Endometrial microvascular endothelial cells (primary cell): Measurements from ENCODE around the gene CYP20A1. TPM values are rescaled to one million over a fixed set of nuclear protein-coding genes. Genes with fewer than 3 reads are reported as not detected.
"Not testable (repeated sequence)": the region's sequence is repeated elsewhere in the genome, so short reads cannot be mapped to it uniquely, and the experiment has no call there.

Experiments used
- in situ Hi-C: cut with HindIII; loops from 2 replicates; pipeline ENCODE4 v1.10.0; 2017; ENCODE audit warnings: low sequenced_read_pairs, low pct_unique_long_range_greater_than_20kb; ENCODE audit errors: inconsistent ontology term
- total RNA-seq: library from RNA; depleted of rRNA; stranded (reverse); fragments of >200 nt; gene quantifications from one replicate; pipeline ENCODE4 v1.2.3, GENCODE V29; 2015; ENCODE audit errors: inconsistent ontology term

CYP20A1 gene
- total RNA-seq, 1 donor from 2014 or later = 22.6 TPM

GRCh38 chr2:203261326-203262159 is 22.7 kb downstream of the CYP20A1 start:
- in situ Hi-C loops = no loop called here

DNA sequence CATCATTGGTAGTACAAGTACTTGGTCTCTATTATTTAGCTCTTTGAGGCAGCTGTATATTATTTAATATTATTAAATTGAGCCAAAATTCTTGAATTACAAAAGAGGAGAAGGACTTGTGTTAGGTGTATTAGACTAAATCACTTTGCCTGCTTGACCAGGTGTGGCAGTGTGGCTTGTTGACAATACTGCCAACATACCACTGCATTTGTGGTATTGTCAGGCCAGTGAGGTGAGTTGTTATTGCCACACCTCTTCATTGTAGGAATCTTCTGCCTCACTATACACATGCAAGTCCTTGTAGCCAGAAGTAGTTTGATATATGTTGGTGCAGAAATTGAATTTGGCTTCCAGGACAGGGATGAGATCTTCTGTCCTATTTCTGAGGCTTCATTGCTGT is 40.5 kb downstream of the CYP20A1 start:
- in situ Hi-C loops = no loop called here

GRCh38 chr2:203280428-203281064 is 41.7 kb downstream of the CYP20A1 start:
- in situ Hi-C loops = no loop called here

GRCh38 chr2:203282101-203282500 is 43.3 kb downstream of the CYP20A1 start:
- in situ Hi-C loops = no loop called here

DNA sequence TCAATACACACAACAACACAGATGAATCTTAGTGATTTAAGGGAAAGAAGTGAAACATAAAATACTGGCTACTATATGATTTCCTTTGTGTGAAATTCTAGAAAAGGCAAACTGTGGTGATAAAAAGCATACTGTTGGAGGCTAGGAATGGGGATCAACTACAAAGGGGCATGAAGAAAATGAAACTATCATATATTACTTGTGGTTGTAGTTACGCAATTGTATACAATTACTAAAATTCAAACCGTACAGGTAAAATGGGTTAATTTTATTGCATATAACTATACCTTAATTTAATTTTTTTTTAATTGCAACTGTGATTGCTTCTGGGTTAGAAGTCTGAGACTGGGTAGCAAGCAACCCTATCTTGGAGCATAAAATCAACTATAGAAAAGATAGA is 47.7 kb downstream of the CYP20A1 start:
- in situ Hi-C loops = no loop called here

- in situ Hi-C loops = no loop called here
These were observed 62.8 kb downstream of the CYP20A1 start for GRCh38 chr2:203301667-203302066.

- in situ Hi-C loops = not testable (repeated sequence)
These were observed 63.8 kb downstream of the CYP20A1 start for GRCh38 chr2:203302586-203302985.

GRCh38 chr2:203310688-203311436 is 72.0 kb downstream of the CYP20A1 start:
- in situ Hi-C loops = no loop called here

DNA sequence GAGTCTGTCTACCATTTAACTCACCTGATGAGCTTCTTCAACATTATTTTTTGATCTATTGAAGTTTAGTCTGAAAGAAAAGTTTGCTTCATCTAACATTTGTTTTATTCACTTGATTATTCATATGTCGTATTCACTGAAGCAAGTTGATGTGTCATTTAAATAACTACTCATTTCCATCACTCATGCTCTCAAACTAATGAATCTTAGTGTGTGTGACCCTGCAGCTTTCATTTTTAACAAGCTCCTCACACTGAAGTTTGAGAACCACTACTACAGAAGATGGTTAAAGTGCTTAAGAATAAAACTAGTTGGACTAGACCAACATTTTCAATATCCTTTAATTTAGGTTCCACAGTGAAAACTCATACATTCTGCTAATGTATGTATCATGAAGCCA is 87.5 kb downstream of the CYP20A1 start:
- in situ Hi-C loops = no loop called here

DNA sequence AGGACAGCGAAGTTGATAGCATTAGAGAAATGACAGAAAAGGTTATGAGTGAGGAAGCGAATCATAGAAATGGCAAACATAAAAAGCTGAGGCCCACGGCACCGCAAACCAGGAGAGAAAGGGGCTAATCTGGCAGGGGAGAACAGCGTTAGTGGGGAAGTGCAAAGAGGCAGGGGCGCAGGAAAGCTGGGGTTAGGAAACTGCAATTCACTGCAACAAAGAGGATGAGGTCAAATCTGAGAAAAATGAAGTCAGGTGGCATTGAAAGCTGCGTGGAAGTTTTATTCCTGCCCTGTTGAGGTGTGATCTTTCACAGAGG is 88.7 kb downstream of the CYP20A1 start:
- in situ Hi-C loops = no loop called here

DNA sequence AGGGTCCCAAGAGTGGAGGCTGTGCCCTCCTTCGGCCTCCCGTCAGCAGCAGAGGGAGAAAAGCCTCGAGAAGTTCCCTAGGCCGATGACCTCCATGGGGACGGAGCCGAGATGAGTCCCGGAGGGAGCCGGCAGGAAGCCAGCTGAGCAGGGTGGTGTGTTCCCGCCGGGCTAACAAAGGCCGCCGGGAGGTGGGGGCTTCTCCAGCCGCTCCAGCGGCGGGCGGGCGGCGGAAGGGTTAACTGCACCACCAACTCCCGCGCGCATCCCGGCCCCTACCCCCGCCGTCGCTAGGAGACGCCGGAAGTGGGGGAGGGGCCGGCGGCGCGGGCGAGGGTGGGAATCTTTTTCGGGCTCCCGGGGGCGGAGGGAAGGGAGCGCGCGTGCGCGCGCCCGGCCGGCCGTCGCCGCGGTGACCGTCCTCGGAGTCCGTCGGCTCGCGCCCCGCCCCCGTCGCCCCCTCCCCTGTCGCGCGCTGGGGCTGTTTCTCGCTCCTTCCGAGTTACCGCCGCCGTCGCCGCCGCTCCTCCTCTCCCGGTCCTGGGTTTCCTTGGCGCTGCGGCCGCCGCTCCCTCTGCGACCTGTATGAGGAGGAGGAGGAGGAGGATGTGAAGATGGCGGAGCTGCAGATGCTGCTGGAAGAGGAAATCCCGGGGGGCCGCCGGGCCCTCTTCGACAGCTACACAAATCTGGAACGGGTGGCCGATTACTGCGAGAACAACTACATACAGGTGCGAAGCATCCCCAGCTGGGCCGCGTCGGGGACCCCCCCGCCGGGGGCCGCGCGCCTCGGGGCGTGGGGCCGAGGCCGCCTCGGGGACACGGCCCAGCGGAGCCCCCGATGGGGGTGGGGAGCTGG is 89.3 kb downstream of the CYP20A1 start, which contains the start of gene ABI2:
Gene ABI2 (plus strand): TSS at position 494 of the 859 bp plus-strand sequence. CDS start 121 bp downstream, at position 615.
- in situ Hi-C loops = no loop called here

DNA sequence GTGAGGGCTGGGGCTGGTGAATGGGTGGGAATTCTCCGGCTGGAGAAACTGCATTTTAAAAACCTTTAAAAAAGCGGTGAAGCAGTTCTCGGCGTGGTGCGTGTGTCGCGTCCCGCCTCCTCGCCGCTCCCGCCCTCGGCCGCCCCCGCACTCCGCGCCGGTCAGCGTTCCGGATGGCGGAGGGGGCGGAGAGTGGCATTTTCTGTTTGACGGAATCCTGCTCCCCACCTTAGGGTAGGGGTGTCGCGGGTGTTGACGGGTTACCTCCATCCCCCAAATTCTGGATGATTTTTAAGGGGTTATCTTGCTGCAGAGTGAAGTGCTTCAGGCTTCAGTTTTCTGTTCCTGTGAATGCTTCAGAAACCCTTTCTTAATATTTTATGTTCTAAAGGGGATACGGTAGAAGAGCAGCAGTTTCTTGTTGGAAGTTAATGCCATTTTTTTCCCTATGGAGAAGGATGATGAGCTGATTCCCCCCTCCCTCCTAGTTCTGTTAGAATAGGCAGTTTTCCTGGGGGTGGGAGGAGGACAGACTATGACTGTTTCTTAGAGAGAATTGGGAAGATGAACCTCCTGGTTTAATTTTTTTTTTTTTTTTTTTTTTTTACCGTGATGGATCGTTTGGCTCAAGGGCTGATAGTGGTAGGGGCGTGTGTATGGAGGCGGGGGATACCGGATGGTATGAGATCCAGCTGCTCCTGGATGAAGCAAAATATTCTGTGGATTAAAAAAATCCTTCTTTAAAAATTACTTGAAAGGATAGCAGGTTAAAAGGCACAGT is 90.1 kb downstream of the CYP20A1 start:
- in situ Hi-C loops = no loop called here

GRCh38 chr2:203330434-203330833 is 91.6 kb downstream of the CYP20A1 start:
- in situ Hi-C loops = no loop called here

DNA sequence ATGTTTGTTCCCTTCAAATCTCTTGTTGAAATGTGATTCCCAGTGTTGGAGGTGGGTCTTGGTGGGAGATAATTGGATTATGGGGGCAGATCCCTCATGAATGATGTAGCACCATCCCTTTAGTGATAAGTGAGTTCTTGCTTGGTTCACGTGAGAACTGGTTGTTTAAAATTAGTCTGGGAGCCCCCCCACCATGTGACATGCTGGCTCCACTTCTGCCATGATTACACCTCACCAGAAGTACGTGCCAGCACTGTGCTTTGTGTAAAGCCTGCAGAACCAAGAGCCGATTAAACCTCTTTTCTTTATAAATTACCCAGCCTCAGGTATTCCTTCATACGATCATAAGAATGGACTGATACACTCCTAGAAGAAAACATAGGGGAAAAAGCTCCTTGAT is 99.5 kb downstream of the CYP20A1 start:
- in situ Hi-C loops = no loop called here

DNA sequence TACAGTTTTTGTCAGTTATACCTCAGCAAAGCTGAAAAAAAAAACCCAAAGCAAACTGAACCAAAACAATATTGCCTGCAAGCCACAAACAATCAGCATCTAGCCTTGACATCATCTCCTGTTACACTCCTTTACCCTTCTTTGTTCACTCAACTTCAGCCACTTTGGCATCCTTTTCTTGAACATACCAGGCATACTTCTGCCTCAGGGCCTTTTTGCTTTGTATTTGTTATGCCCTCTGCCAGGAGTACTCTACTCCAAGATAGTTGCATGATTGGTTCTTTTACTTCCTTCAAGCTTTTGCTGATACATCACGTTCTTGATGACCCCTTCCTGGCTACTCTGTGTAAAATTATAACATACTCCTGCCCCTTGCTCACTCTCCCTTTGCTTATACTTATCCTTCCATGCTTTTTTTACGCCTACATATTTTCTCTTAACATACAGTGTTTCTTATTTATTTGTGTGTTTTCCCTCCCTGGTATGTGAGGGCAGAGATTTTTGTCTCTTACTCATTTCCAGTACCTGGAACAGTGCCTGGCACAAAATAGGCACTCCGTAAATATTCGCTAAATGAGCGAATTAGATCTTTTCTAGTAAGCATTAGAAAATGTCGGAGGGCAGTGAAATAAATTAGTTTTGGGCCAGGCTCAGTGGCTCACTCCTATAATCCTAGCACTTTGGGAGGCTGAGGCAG is 102.1 kb downstream of the CYP20A1 start:
- in situ Hi-C loops = no loop called here

GRCh38 chr2:203341741-203342310 is 103.0 kb downstream of the CYP20A1 start:
- in situ Hi-C loops = no loop called here

DNA sequence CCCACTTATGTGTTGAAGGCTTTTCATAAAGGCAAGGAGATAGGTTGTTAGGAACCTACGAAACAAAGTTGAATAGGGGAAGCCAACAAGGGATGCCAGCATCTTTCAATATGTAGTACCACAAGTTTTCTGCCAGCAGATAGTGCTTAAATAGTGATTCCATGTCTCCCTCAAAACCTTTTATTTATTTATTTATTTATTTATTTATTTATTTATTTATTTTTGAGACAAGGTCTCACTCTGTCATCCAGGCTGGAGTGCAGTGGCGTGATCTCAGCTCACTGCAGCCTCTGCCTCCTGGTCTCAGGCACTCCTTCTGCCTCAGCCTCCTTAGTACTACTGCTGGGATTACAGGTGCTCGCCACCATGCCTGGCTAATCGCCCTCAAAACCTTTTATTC is 103.6 kb downstream of the CYP20A1 start:
- in situ Hi-C loops = not testable (repeated sequence)
